ENCODE results near the gene UBE2I. TPM values are rescaled to one million over a fixed set of nuclear protein-coding genes. Genes with fewer than 3 reads are reported as not detected.

UBE2I gene
- polyA plus RNA-seq, 4 donors = 164 to 183 (median 167) TPM

GRCh38 chr16:1277151-1277598 is 32.3 kb upstream of the UBE2I start:
- DNase-seq (ENCODE audit: low read depth in 4 of 4, low spot score in 3 of 4) = no peak

- no peak for DNase-seq (ENCODE audit: low read depth in 4 of 4, low spot score in 3 of 4)
Observed at GRCh38 chr16:1277617-1278282, 31.7 kb upstream of the UBE2I start.

- DNase-seq (ENCODE audit: low read depth in 4 of 4, low spot score in 3 of 4) = no peak
Observed at GRCh38 chr16:1278477-1278876, 31.0 kb upstream of the UBE2I start.

- no peak for DNase-seq (ENCODE audit: low read depth in 4 of 4, low spot score in 3 of 4)
Observed at GRCh38 chr16:1279081-1279944, 30.1 kb upstream of the UBE2I start.

- no peak for DNase-seq (ENCODE audit: low read depth in 4 of 4, low spot score in 3 of 4)
Observed at GRCh38 chr16:1279945-1280589, 29.4 kb upstream of the UBE2I start.

GRCh38 chr16:1280783-1281182 is 28.7 kb upstream of the UBE2I start:
- no peak for DNase-seq (ENCODE audit: low read depth in 4 of 4, low spot score in 3 of 4)

- DNase-seq (ENCODE audit: low read depth in 4 of 4, low spot score in 3 of 4) = no peak
Observed at GRCh38 chr16:1281517-1281916, 27.9 kb upstream of the UBE2I start.

- DNase-seq (ENCODE audit: low read depth in 4 of 4, low spot score in 3 of 4) = no peak
Observed at GRCh38 chr16:1282324-1282973, 27.0 kb upstream of the UBE2I start.

GRCh38 chr16:1283296-1283695 is 26.1 kb upstream of the UBE2I start:
- DNase-seq (ENCODE audit: low read depth in 4 of 4, low spot score in 3 of 4) = no peak

GRCh38 chr16:1283996-1284616 is 25.3 kb upstream of the UBE2I start:
- DNase-seq (ENCODE audit: low read depth in 4 of 4, low spot score in 3 of 4) = no peak

GRCh38 chr16:1285669-1286512 is 23.5 kb upstream of the UBE2I start:
- DNase-seq (ENCODE audit: low read depth in 4 of 4, low spot score in 3 of 4) = no peak

GRCh38 chr16:1286513-1287094 is 22.8 kb upstream of the UBE2I start:
- DNase-seq (ENCODE audit: low read depth in 4 of 4, low spot score in 3 of 4) = no peak

GRCh38 chr16:1287982-1288670 is 21.3 kb upstream of the UBE2I start:
- DNase-seq (ENCODE audit: low read depth in 4 of 4, low spot score in 3 of 4) = no peak

GRCh38 chr16:1288813-1289476 is 20.5 kb upstream of the UBE2I start:
- no peak for DNase-seq (ENCODE audit: low read depth in 4 of 4, low spot score in 3 of 4)

GRCh38 chr16:1289477-1289866 is 20.0 kb upstream of the UBE2I start:
- no peak for DNase-seq (ENCODE audit: low read depth in 4 of 4, low spot score in 3 of 4)

GRCh38 chr16:1290063-1290501 is 19.4 kb upstream of the UBE2I start:
- no peak for DNase-seq (ENCODE audit: low read depth in 4 of 4, low spot score in 3 of 4)

GRCh38 chr16:1290860-1291575 is 18.4 kb upstream of the UBE2I start:
- DNase-seq (ENCODE audit: low read depth in 4 of 4, low spot score in 3 of 4) = no peak

All from left renal pelvis (tissue), 4 donors.